HT1080 (cell line): Measurements from ENCODE around the gene SHANK3. TPM values are rescaled to one million over a fixed set of nuclear protein-coding genes. Genes with fewer than 3 reads are reported as not detected.

Experiments used
- DNase-seq: peaks from one replicate; pipeline ENCODE4 v3.0.0-alpha.2; 2015; ENCODE audit warnings: low read depth
- total RNA-seq: library from RNA; depleted of rRNA; stranded (reverse); fragments of >200 nt; shearing (Covaris generic); gene quantifications from 2 replicates; pipeline ENCODE4 v1.2.3, GENCODE V29; 2014

SHANK3 gene
- total RNA-seq, 1 experiment from 2014 or later = 0.58 TPM

DNA sequence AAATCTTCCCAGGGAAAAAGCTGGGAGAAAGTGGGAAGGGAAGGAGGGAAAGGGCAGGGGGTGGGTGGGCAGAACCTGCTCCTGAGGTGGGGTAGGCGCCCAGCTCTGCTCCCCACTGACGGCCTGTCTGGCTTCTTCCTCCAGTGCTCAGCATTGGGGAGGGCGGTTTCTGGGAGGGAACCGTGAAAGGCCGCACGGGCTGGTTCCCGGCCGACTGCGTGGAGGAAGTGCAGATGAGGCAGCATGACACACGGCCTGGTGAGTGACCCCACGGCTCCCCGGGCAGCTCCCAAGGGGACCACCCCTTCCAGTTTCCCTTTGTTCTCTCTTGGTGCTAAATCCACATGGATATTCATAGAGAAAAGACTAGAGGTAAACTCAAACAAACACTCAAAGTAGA, 25.9 kb downstream of the SHANK3 start:
- DNase-seq = no peak

DNA sequence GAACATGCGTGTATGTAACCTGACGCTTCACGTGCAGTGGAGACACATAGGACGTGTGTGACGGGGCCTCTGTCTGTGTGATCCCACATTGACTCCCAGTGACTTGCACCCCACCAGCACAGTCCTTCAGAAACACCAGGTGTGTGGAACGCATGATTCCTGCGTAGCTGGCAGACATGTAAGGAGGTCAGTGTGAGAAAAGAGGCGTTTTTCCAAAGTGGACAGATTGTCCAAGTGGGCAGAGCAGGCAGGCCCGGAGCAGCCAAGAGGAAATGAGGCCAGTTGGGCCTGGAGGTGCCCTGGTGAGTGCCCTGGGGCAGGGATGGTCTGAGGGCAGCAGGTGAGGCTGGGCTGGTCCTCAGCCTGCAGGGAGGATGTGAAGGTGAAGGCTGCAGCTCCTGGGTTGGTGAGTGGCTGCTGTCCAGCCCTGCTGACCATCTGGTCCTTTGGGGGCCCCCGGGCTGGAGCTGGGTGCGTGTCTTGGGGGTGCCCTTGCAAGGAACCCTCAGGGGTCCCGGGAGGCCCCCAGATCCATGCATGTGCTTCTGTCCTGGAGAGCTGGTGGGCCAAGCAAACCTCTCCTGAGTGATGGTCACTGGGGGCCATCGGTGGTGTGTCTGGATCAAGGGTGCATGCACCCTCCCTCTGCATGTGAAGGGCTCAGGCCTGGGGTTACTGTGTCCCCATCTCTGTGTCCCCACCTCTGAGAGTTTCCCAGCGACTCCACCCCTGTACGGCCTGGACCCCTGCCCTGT, 26.6 kb downstream of the SHANK3 start:
- DNase-seq = no peak

DNA sequence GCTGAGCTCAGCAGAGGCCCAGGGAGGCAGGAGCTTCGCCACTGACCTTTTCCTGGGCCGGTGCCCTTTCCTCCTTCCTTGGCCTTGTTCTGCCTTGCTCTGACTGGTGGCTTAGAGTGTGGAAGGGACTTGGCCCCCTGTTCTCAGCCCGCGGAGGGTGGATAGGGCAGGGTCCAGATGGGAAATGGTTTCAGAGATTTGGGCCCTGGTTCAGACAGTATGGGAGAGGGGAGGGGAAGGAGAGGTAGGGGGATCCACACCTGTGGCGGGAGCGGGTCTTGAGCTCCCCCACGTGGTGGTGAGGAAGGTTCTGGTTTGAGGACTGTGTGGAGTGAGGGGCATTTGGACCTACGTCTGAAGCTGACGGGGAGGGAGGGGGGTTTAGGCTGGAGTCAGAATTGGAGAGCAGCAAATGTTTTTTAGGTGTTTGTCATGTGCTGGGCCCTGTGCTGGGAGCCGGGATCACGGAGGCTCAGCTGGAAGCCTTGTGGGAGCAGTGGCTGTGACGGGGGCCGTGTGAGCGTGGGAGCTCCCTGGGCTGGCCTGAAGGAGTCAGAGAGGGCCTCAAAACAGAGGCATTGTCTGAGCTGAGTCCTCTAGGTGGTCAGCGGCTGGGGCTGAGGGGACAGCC, 27.2 kb downstream of the SHANK3 start:
- no peak for DNase-seq

DNA sequence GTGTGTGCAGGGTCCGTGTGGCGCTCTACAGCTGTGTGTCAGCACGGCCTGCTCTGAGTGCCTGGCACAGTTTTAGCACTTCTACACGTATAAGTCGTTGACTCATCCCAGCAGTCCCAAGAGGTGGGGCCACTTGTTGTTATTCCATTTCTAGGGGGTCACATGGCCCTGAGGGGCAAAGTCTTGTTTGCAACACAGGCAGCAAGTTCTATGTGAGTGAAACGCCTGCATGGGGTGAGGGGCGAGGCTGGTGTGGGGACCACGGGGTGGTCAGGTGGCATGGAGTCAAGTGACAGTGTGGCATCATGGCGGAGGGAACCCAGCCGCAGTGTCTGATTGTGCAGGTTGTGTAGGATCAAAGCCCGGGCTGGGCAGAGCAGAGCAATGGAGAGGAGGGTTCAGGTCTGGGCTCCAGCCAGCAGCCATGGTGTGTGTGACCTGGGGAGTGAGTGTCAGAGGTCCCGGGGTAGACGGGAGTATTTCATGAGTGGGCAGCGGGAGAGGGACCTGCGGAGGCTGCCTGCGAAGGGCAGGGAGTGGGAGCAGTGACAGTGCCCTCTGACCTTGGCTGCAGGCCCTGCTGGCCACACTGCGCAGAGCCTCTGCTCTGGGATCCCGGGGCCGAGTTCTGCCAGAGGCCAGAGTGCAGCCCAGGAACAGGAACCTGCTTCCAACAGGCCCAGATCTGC, 27.9 kb downstream of the SHANK3 start:
- no peak for DNase-seq

DNA sequence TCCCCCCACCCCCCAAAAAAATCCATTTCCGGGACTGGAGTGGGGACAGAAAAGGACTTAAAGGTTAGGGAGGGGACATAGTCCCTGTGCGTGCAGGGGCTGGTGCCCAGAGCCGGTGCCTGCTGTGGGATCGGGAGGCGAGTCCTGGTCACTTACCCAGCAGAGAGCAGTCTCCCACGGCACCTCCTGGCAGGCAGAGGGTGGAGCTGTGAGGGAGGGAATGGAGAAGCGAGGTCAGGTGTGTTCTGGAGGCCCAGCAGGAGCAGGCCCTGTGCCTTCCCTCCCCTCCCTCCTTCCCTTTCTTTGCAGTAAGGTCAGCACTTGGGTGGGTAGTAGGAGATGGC, 28.4 kb downstream of the SHANK3 start:
- no peak for DNase-seq

DNA sequence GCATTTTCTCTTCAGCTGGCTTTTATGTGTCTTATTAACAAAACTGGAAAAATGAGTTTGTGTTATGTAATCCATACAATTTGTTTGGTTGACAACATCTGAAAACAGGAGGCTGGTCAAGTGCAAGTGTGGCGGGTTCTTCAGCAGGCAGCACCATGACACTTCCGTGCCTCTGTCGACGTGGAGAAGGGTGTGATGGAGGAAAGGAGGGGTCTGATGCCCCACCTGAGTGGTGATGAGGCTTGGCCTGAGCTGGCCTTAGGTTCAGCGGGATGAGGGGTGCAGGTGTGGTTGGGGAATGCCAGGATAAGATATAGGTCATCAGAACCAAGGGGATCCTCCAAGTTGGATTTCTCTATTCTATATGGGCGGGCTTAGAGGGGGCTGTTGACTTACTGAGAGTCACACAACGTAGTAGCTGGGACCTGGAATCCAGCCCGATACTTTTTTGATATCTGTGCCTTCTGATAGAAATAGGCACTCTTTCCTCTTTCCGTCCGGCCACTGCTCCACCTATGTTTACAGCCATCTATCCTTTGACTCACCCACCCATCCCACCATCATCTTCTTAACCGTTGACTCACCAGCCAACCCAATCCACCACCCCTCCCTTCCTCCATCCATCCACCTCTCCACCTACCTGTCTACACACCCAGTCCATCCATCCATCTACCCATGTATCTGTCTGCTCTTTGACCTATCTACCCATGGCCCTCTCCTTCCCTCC, 29.0 kb downstream of the SHANK3 start:
- DNase-seq = no peak

DNA sequence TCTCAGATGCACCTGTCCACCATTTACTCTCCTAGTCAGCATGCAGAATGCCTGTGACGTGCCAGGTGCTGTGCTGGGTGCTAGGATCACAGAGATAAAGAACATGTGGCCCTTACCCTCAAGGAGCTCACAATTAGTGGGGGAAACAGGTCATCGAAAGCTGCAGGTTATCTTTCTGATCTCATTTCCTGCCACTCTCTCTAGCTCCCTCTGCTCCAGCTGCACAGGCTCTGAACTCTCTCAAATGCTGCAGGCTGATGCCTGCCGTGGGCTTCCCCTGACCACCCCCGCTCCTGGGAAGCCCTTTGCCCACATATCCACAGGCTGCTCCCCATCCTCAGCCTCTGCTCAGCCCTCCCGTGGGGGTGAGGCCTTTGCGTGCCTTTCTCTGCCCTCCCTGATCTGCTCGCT, 29.6 kb downstream of the SHANK3 start:
- no peak for DNase-seq

DNA sequence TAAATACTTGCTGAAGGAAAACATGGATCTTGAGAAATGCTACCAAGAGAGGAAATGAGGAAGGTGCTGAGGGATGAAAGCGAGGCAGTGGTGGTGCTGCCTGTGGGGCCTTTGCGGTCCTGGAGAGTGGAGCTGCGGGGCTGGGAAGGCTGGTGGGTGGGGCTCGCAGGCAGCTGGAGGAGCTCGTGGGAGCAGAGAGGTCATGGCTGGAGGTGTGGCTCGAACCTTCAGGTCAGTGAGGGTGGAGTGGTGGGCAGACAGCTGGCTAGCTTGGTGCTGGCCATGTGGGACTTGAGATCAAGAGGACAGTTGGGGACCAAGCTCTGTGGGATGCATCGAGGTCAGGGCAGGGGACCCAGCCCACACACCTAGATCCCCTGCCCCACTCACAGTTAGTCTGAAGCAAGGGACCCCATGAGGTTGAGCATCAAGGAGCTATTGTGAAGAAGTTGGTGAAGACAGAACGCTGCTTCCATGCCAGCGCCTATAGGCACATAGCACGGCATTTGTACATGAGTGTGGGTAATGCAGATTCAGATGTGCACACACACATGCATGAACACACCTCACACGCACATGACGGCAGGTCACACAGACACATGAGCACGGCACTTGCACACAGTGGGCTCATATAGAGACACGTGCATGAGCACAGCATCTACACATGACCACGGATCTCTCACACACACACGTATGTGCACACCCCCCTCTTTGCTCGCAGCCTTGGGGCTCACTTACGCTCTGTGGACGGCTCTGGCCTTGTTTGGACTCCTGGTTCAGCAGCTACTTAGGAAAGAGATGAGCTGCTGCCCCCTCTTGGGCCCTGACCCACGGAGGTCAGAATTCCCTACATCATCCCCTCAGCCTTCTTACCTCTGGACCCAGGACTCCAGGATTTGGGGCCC, 30.4 kb downstream of the SHANK3 start:
- DNase-seq = no peak

DNA sequence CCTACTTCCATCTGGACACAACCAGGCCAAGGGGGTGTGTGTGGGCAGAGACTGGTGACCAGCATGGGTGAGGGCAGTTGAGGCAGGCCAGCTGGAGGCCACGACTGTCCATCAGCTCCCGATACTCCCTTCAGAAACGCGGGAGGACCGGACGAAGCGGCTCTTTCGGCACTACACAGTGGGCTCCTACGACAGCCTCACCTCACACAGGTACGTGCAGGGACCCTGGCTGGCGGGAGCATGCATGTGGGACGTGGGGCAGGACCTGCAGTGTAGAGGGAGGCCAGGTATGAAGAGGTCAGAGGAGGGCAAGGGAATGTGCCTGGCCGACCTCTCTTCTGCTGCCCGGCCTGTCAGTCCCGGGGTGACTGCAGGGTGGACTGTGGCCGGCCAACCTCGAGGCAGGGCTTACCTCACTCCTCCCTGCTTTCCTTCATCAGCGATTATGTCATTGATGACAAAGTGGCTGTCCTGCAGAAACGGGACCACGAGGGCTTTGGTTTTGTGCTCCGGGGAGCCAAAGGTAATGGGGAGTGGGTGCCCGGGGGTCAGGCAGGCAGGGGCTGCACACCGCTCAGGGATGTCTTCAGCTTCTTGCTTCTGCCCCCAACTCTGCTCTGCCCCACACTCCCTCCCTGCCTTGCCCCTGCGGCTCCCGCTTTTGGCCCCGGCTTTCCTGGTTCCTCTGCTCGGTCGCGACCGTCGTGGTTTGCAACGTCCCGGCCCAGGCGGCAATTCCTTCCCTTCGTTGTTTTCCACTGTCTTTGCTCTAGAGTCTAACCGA, 31.3 kb downstream of the SHANK3 start:
- no peak for DNase-seq

DNA sequence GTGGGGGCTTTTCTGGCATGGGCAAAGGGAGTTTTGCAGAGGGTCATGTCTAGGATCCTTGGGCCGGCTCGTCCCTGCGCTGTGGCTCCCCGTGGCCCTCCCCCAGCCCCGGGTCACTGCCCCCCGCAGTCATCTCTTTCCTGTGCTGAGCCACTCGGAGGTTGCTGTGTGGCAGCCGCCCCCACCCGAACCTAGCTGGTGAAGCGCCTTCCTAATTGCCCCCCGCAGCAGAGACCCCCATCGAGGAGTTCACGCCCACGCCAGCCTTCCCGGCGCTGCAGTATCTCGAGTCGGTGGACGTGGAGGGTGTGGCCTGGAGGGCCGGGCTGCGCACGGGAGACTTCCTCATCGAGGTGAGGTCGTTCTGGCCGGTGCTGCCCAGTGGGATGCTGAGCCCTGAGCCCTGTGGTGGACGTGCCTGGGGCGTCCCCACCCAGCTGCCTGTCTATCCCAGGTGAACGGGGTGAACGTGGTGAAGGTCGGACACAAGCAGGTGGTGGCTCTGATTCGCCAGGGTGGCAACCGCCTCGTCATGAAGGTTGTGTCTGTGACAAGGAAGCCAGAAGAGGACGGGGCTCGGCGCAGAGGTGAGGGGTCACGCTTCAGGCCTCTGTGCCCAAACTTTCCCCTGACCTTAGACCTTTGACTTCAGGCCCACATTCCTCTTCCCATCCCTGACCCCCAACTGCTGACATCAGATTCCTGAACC, 32.0 kb downstream of the SHANK3 start:
- no peak for DNase-seq

DNA sequence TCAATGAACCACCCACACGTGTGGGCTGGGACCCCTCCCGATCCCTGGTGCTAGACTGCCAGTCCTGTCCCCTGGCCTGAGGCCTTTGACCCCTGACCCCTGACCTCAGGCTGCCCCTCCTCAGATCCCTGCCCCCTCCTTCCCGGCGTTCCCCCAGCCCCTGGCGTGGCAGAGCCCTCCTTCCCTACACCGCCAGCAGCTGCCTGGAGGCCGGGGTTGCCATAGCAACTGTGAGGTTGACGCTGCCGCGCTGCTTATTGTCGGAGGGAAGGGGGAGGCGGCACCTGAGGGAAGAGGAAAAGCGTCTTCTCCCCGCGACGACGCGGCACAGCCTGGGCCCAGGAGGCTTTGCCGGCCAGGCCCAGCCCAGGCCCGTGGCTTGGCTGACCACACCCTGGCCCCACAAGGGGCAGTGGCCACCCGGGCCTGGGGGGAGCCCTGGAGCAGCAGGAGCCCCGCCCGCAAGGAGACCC, 32.6 kb downstream of the SHANK3 start:
- DNase-seq = no peak

DNA sequence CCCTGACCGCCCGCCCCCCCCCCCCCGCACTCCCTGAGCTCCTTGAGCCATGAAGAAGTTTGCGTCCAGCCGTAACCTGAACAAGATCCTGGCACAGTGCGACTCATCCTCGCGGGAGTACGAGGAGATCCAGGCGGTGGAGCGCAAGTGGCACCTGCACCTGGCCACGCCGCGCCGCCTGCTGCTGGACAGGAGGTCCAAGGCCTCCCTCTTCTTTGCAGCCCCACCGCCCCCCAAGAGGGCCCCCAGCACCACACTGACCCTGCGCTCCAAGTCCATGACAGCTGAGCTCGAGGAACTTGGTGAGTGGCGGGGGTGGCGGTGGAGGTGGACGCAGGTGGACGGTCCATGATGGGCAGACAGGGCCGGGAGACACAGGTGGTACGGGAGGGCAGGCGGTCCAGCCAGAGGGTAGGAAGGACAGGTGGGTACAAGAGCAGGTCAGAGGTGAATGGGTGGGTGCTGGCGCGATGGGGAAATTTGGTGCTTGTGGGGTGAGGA, 33.3 kb downstream of the SHANK3 start:
- no peak for DNase-seq

DNA sequence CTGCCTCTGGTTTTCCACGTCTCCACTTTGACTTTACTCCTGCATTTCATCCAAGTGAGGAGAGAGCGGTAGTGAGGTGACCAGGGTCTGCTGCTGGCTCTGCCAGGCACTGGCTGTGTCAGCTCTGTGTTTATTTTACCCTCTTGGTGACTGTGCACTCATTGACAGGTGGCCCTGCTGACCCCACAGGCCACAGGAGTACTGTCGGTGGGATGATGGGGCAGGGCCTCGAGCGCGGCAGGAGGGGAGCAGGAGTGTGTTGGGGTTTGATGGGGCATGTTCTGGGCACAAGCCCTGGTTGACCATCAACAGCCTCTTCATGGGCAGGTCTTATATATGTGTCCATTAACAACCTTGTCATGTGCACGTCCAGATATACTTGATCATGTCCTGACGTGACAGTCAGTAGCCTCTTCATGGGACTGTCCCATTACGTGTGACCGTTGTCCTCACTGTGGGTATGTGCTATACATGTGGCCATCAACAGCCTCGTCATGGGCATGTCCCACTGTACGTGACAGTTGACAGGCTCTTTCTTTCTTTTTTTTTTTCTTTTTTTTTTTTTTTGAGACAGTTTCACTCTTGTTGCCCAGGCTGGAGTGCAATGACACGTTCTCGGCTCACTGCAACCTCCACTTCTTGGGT, 34.0 kb downstream of the SHANK3 start:
- DNase-seq = no peak

DNA sequence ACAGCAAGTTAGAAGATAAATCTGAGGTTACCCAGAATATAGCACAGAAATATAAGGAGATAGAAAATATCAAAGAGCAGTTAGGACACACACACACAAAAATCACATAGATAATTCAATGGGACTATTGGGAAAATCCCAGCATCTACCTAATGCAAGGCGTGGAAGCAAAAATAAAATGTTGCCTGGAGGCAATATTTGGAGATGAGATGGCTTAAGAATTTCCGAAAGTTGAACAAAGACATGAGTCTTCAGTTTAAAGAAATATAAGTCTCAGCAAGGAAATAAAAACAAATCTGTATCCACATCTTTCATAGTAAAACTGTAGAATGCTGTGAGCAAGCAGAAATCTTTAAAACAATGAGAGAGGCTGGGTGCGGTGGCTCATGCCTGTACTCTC, 35.9 kb downstream of the SHANK3 start:
- DNase-seq = no peak

DNA sequence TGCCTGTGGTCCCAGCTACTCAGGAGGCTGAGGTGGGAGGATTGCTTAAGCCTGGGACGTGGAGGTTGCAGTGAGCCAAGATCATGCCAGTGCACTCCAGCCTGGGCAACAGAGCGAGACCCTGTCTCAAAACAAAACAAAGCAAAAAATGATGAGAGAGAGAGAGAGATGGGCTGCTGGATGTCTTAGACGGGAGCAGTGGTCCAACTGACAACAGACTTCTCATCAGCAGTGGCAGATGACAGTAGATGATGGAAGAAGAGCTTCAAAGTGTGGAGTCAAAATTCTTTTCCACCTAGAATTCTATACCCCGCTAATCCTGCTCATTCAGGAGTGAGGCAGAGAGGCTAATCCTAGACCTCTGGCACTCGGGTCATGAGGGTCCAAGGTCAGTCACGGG, 36.4 kb downstream of the SHANK3 start:
- no peak for DNase-seq

DNA sequence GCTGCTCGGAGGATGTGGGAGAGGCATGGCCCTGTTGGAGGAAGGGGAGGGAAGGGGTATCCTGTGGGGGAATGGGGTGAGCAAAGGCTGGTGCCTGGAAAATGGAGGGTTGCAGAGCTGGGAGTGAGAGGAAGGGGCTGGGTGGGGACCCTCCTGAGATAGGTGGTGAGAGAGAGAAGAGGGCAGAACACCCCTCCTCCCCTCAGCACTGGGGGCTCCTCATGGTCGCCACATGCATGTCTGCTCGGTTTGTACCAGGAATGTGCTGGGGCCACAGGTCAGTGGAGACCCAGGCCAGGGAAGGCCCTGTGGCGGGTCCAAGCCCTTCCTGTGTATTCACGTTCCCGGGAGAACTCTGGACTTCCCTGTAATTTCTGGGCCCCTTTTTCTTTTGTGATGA, 37.6 kb downstream of the SHANK3 start:
- no peak for DNase-seq

DNA sequence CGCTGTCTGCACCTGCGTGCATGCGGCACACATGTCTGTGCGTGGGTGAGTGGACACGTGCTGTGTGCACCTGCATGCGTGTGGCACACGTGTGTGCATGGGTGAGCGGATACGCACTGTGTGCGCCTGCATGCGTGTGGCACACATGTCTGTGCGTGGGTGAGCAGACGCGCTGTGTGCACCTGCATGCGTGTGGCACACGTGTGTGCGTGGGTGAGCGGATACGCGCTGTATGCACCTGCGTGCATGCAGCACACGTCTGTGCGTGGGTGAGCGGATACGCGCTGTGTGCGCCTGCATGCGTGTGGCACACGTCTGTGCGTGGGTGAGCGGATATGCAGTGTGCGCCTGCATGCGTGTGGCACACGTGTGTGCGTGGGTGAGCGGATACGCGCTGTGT, 38.3 kb downstream of the SHANK3 start:
- DNase-seq = no peak

DNA sequence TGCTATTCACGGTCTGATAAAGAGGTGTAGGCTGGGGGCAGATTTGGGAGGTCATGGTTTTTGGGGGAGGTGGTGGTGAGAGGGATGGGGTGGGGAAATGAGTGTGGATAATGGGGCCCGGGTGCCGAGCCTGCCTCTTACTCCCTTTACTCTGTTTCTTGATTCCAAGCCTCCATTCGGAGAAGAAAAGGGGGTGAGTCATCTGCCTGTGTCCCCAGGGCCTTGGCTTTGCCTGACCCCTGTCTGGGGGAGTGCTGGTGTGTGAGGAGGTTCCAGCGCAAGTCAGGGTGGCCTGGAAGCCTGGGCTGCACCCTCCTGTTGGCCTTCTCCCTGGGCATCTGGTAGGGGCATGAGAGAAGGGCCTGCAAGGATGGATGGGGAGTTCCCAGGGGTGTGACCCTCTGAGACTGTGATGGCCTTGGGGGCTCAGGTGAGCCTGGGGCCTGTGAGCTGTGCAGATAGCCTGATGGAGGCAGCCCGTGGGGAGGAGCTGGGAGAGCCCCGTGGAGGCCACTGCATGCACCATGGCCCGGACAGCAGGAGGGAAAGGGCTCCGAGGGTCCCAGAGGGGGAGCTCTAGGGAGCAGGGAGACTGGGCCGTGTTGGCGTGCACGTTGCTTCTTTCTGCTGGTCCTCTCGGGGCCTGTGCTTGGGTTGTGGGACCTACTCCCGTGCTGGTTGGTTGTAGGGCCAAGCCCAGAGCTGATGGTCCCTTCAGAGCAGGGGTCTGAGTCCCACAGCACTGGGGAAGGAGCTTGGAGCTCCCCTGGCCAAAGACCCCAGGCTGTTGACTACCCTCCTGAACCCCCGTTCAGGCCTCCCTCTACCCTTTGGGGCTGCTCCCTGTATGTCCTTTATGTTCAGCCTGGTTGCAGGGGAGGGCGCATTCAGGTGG, 39.1 kb downstream of the SHANK3 start:
- no peak for DNase-seq
